Lower leg skin (tissue), 4 donors: Measurements from ENCODE around the gene TBC1D22A. TPM values are rescaled to one million over a fixed set of nuclear protein-coding genes. Genes with fewer than 3 reads are reported as not detected.

Experiments used
- DNase-seq, 2 donors: peaks; one replicate each; pipeline ENCODE4 v3.0.0-alpha.2; 2019; ENCODE audit warnings: low spot score in 2 of 2
- H3K4me3 ChIP-seq: fragments of 200-600 bp; sonication (generic); 2 replicates; pipeline ENCODE4 v1.5.1; 2017; ENCODE audit warnings: mild to moderate bottlenecking, low read depth; ENCODE audit not compliant: poor library complexity, severe bottlenecking
- POLR2A ChIP-seq, 2 donors: fragments of 450-650 bp; IDR thresholded peaks; one replicate each; pipeline ENCODE4 v1.6.1; 2016 to 2017; ENCODE audit warnings: antibody characterized with exemption in 2 of 2, mild to moderate bottlenecking in 1 of 2, moderate library complexity in 1 of 2
- WGBS, 2 donors: methylation state at CpG; one replicate each; pipeline ENCODE4 v1.1.5; 2018; 5-methylcytosine and 5-hydroxymethylcytosine counted together
- intact Hi-C: fragments of 100-400 bp; cut with DNase I; formaldehyde crosslinking; loops from one replicate; pipeline ENCODE4 v1.15.0; 2023; ENCODE audit warnings: low total_unique reads
- total RNA-seq, 4 donors: library from RNA; depleted of rRNA; stranded (reverse); fragments of >200 nt; gene quantifications; one replicate each; pipeline ENCODE4 v1.1.0, GENCODE V29; 2016
- TF ChIP-seq, protein P1 (sequence below), 3 donors: fragments of 450-650 bp; IDR thresholded peaks; one replicate each; pipeline ENCODE4 v1.5.1; 2016; ENCODE audit warnings: antibody characterized with exemption in 3 of 3, mild to moderate bottlenecking in 3 of 3, moderate library complexity in 2 of 3

Gene TBC1D22A, protein sequence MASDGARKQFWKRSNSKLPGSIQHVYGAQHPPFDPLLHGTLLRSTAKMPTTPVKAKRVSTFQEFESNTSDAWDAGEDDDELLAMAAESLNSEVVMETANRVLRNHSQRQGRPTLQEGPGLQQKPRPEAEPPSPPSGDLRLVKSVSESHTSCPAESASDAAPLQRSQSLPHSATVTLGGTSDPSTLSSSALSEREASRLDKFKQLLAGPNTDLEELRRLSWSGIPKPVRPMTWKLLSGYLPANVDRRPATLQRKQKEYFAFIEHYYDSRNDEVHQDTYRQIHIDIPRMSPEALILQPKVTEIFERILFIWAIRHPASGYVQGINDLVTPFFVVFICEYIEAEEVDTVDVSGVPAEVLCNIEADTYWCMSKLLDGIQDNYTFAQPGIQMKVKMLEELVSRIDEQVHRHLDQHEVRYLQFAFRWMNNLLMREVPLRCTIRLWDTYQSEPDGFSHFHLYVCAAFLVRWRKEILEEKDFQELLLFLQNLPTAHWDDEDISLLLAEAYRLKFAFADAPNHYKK
- 10 to 100 TPM; 21.8 to 32.3 (median 31.6) TPM for total RNA-seq

DNA sequence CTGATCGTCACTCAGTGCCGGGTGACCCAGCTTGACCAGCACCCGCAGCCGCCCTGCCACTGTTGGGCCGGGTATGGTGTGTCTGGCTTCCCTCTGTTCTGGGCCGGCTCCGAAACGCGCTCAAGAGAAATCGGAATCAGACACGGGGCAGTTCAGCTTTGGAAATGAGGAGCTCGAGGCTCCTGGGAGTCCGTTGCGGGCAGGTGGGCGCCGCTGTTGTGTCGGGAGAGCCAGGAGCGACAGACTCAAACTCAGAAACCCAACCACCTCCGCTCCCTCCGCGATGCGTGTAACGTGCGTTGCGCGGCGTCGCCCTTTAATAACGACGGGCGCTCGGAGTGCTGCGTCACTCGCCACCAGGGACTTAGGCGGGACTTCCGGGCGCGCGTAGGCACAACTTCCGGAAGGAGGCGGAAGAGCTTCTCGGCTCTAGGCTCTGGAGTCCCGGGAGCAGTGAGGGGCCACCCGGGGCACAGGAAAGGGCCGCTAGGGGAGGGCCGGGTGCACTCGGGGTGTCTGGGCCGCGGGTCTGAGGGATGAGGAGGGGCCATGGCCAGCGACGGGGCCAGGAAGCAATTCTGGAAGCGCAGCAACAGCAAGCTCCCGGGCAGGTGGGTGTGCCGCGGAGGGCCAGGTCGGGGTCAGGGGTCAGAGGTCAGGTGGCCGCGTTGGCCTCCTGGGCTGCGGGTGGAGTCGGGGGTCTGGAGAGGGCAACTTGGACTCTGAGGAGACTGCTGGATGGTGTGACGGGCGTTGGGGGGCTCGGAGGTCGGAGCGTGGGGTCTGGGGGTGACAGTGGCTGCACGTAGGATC is at the start of gene TBC1D22A:
TSS of gene TBC1D22A (plus strand) at position 413 of the 813 bp plus-strand sequence. CDS start at position 550, 137 bp downstream.
- intact Hi-C loops, result no loop called here

DNA sequence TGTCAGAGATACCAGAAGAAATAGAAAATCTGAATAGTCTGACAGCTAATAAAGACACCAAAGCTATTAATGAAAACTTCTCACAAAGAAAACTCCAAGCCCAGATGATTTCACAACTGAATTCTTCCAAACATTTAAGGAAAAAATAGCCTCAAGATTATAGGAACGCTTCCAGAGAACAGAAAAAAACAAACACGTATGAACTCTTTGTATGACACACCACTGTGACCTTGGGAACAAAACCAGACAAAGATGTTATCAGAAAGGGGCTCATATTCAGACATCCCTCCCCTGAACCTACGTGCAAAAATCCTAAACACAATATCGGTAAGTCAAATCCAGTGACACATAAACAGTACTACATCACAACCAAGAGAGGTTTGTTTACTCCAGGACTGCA is 47.9 kb upstream of the TBC1D22A start:
- WGBS, 2 donors, result 23 to 31% methylated on average over 4 of the region's 4 CpGs
- no peak for TF ChIP-seq POLR2A (IDR thresholded peaks at IDR 0.05)
- TF ChIP-seq, protein P1, sequence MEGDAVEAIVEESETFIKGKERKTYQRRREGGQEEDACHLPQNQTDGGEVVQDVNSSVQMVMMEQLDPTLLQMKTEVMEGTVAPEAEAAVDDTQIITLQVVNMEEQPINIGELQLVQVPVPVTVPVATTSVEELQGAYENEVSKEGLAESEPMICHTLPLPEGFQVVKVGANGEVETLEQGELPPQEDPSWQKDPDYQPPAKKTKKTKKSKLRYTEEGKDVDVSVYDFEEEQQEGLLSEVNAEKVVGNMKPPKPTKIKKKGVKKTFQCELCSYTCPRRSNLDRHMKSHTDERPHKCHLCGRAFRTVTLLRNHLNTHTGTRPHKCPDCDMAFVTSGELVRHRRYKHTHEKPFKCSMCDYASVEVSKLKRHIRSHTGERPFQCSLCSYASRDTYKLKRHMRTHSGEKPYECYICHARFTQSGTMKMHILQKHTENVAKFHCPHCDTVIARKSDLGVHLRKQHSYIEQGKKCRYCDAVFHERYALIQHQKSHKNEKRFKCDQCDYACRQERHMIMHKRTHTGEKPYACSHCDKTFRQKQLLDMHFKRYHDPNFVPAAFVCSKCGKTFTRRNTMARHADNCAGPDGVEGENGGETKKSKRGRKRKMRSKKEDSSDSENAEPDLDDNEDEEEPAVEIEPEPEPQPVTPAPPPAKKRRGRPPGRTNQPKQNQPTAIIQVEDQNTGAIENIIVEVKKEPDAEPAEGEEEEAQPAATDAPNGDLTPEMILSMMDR (IDR thresholded peaks at IDR 0.05), result no peak
- H3K4me3 ChIP-seq, result no peak overlapping the region
- intact Hi-C loops, result no loop called here
- no peak for DNase-seq

More for the DNA sequence above, at the start of gene TBC1D22A:
- DNase-seq, result peak; percentile 92 to 99
- peak in 1 of 2 donors; percentile 94 for TF ChIP-seq POLR2A (IDR thresholded peaks at IDR 0.05)
- TF ChIP-seq, protein P1 (IDR thresholded peaks at IDR 0.05), result no peak
- peak within 1 kb of the TSS; percentile 99 for H3K4me3 ChIP-seq
- WGBS, 2 donors, result 0 to 1% methylated on average over 36 to 66 of the region's 66 CpGs

DNA sequence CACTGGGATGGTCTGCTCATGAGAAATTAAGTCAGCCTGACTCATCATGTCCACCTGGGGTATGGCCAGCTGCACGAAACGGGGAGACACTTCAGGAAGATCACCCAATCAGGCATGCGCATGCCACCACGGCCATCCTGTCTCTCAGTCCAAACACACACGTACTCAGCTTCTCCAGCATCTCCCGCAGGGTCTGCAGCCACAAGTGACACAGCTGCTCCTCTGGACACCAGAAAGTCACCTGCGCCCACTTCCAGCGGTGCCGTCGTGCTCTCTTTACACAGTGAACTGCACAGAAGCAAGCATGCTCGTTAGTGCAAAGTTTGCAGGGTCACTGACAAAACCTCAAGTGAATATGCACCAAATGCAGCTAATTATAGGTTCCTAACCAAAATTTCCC is 42.5 kb upstream of the TBC1D22A start:
- TF ChIP-seq POLR2A (IDR thresholded peaks at IDR 0.05), result no peak
- TF ChIP-seq, protein P1 (IDR thresholded peaks at IDR 0.05), result no peak
- intact Hi-C loops, result no loop called here
- DNase-seq, result no peak
- no peak overlapping the region for H3K4me3 ChIP-seq
- WGBS, 2 donors, result 93 to 96% methylated on average over 11 of the region's 11 CpGs

DNA sequence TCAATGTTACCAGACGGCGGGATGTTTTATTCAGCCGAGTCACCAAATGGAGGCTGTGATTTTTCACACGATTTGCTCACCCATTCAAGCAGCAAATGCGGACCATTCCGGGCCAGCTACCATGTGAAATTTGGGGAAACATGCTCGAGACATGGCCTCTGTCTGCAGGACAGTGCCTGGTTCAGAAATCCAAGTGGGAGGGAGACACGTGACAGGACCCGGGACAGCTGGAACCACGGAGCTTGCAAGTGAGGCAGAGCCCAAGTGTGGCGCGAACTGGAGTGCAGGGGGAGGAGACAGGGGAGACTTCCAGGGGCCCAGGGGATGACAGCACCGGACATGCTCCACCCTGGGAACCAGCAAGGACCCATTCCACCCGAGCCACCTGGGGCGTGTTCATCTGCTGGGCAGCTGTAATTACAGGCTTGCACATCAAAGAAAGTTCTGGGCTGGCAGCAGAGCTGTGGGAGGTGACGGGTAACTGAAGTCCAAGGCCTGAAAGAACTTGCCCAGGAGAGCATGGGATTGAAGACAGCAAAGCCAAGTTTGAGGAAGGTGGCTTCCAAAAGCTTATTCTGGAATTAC is 40.9 kb upstream of the TBC1D22A start:
- WGBS, 2 donors, result 56 to 66% methylated on average over 14 to 16 of the region's 16 CpGs
- DNase-seq, result no peak

DNA sequence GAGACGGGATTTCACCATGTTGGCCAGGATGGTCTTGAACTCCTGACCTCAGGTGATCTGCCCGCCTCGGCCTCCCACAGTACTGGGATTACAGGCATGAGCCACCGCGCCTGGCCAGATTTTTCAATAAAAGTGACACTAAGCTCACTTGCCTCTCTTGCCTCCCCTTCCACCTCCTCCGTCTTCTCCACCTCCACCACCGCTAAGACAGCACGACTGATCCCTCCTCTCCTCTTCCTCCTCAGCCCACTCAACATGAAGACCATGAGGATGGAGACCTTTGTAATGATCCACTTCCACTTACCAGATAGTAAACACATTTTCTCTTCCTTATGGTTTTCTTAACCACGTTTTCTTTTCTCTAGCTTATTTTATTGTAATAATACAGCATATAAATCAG is 38.6 kb upstream of the TBC1D22A start:
- TF ChIP-seq POLR2A (IDR thresholded peaks at IDR 0.05), result no peak
- TF ChIP-seq, protein P1 (IDR thresholded peaks at IDR 0.05), result no peak
- no peak overlapping the region for H3K4me3 ChIP-seq
- 94 to 96% methylated on average over 9 of the region's 9 CpGs for WGBS, 2 donors
- no peak for DNase-seq
- intact Hi-C loops, result no loop called here

More for the DNA sequence above, 40.9 kb upstream of the TBC1D22A start:
- no peak for TF ChIP-seq POLR2A (IDR thresholded peaks at IDR 0.05)
- TF ChIP-seq, protein P1 (IDR thresholded peaks at IDR 0.05), result no peak
- intact Hi-C loops, result no loop called here
- no peak overlapping the region for H3K4me3 ChIP-seq
